DOHH2 (cell line): ENCODE measurements around the gene AKR1B15.

ENCODE experiments used
- H3F3A ChIP-seq: fragments of 200-600 bp; sonication (generic), shearing (Covaris generic); 2 replicates; pipeline ENCODE4 v1.6.0; 2016; ENCODE audit warnings: antibody characterized with exemption, mild to moderate bottlenecking; ENCODE audit not compliant: control insufficient read depth, insufficient read depth
- H3K27ac ChIP-seq: fragments of 200-600 bp; sonication (generic); 2 replicates; pipeline ENCODE4 v1.5.1; 2014; ENCODE audit warnings: low read depth, mild to moderate bottlenecking, low read length, moderate library complexity
- H3K27me3 ChIP-seq: fragments of 200-600 bp; sonication (generic); 2 replicates; pipeline ENCODE4 v1.6.1; 2014; ENCODE audit warnings: mild to moderate bottlenecking, low read length, mixed read lengths; ENCODE audit not compliant: control insufficient read depth
- H3K36me3 ChIP-seq: fragments of 200-600 bp; sonication (generic); 2 replicates; pipeline ENCODE4 v1.6.1; 2014; ENCODE audit warnings: mild to moderate bottlenecking, low read length, moderate library complexity, mixed read lengths; ENCODE audit not compliant: control insufficient read depth
- H3K4me1 ChIP-seq: fragments of 200-600 bp; sonication (generic); 2 replicates; pipeline ENCODE4 v1.6.1; 2014; ENCODE audit warnings: mild to moderate bottlenecking, low read length, mixed read lengths; ENCODE audit not compliant: control insufficient read depth
- H3K4me2 ChIP-seq: fragments of 200-600 bp; sonication (generic); 2 replicates; pipeline ENCODE4 v1.6.0; 2014; ENCODE audit warnings: mild to moderate bottlenecking, low read length, moderate library complexity
- H3K4me3 ChIP-seq: fragments of 200-600 bp; sonication (generic); 2 replicates; pipeline ENCODE4 v1.5.1; 2014; ENCODE audit warnings: mild to moderate bottlenecking, low read length, mixed read lengths
- H3K79me2 ChIP-seq: fragments of 200-600 bp; sonication (generic); 2 replicates; pipeline ENCODE4 v1.6.1; 2014; ENCODE audit warnings: mild to moderate bottlenecking, low read length, mixed read lengths; ENCODE audit not compliant: control insufficient read depth
- H3K9me2 ChIP-seq: fragments of 200-600 bp; sonication (generic); replicated peaks from 2 replicates; pipeline ENCODE4 v1.6.1; 2014; ENCODE audit warnings: mild to moderate bottlenecking, low read length, mixed read lengths; ENCODE audit not compliant: control insufficient read depth
- H3K9me3 ChIP-seq: fragments of 200-600 bp; sonication (generic); 2 replicates; pipeline ENCODE4 v1.6.1; 2014; ENCODE audit warnings: antibody characterized with exemption, low read length, mixed read lengths; ENCODE audit not compliant: control insufficient read depth, insufficient read depth
- H4K20me1 ChIP-seq: fragments of 200-600 bp; sonication (generic); 2 replicates; pipeline ENCODE4 v1.6.0; 2014; ENCODE audit warnings: low read depth, mild to moderate bottlenecking, antibody characterized with exemption, low read length, moderate library complexity; ENCODE audit not compliant: control insufficient read depth, insufficient read depth
- EZH2phosphoT487 ChIP-seq: fragments of 200-600 bp; sonication (generic); IDR thresholded peaks from 2 replicates; pipeline ENCODE4 v1.6.1; 2017; ENCODE audit warnings: borderline replicate concordance, mild to moderate bottlenecking, antibody characterized with exemption, low read length, moderate library complexity, mixed read lengths
- TF ChIP-seq, protein P1 (sequence below): fragments of 200-600 bp; sonication (generic); IDR thresholded peaks from one replicate; pipeline ENCODE4 v1.5.1; 2014; ENCODE audit warnings: antibody characterized with exemption, mild to moderate bottlenecking, low read depth, low read length; ENCODE audit not compliant: poor library complexity, severe bottlenecking

The AKR1B15 gene

DNA sequence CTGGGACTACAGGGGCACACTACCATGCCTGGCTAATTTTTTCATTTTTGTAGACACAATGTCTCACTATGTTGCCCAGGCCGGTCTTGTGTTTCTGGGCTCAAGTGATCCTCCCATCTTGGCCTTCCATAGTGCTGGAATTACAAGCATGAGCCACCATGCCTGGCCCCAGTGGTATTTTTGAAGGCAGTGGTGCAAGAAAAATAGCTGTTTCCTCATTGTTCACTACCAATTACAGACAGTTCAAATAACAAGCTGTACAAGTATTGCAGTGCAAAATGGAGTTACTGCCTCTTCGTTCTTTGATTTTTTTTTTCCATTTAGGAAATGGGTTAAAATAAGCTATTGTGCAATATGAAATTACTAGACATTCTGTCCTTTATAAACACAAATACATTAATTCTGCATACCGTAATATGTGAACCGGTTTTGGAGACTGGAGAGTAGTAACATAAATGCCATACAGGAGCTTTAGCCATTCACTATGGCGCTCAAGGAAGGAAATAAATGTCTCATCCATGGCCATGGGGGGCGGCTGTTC lies 62.8 kb downstream of the AKR1B15 start:
- Histone ChIP-seq H3K4me3 (no peak overlapping the region), H3K27me3 (peaks cover 28% of the 10 kb centered on the region), H3K9me2 (no peaks in the 10 kb centered on the region), H3K27ac (no peak overlapping the region), H4K20me1 (no peaks in the 10 kb centered on the region), H3K4me2 (no peak overlapping the region), H3K79me2 (no peaks in the 10 kb centered on the region), H3F3A (no peaks in the 10 kb centered on the region), H3K36me3 (no peaks in the 10 kb centered on the region), H3K9me3 (no peaks in the 10 kb centered on the region), H3K4me1 (no peaks in the 10 kb centered on the region)
- TF ChIP-seq EZH2phosphoT487: no peak
- TF ChIP-seq, protein P1, sequence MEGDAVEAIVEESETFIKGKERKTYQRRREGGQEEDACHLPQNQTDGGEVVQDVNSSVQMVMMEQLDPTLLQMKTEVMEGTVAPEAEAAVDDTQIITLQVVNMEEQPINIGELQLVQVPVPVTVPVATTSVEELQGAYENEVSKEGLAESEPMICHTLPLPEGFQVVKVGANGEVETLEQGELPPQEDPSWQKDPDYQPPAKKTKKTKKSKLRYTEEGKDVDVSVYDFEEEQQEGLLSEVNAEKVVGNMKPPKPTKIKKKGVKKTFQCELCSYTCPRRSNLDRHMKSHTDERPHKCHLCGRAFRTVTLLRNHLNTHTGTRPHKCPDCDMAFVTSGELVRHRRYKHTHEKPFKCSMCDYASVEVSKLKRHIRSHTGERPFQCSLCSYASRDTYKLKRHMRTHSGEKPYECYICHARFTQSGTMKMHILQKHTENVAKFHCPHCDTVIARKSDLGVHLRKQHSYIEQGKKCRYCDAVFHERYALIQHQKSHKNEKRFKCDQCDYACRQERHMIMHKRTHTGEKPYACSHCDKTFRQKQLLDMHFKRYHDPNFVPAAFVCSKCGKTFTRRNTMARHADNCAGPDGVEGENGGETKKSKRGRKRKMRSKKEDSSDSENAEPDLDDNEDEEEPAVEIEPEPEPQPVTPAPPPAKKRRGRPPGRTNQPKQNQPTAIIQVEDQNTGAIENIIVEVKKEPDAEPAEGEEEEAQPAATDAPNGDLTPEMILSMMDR: no peak

DNA sequence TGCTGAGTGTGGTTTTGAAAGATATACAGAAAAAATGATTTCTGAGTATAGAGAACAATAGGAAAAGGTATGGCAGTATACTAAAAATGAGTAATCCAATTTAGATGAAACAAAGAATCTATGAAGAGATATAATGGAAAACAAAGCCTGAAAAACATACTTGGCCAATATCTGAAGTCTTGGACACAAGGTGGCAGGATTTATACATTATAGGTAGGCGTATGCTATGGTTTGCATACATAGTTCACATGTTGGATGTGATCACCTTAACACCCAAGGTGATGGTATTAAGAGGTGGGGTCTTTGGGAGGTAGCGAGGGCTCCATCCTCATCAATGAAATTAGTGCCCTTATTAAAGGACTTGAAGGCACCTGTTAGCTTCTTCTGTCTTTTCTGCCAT lies 63.3 kb downstream of the AKR1B15 start:
- H3K4me1 ChIP-seq: no peaks in the 10 kb centered on the region
- no peaks in the 10 kb centered on the region for H3K9me2 ChIP-seq
- H3K36me3 ChIP-seq: no peaks in the 10 kb centered on the region
- no peaks in the 10 kb centered on the region for H3K9me3 ChIP-seq
- peaks cover 26% of the 10 kb centered on the region for H3K27me3 ChIP-seq
- H3K27ac ChIP-seq: no peak overlapping the region
- H4K20me1 ChIP-seq: no peaks in the 10 kb centered on the region
- H3K4me3 ChIP-seq: no peak overlapping the region
- H3K79me2 ChIP-seq: no peaks in the 10 kb centered on the region
- TF ChIP-seq, protein P1: peak; percentile 12
- no peak for TF ChIP-seq EZH2phosphoT487
- no peaks in the 10 kb centered on the region for H3F3A ChIP-seq
- no peak overlapping the region for H3K4me2 ChIP-seq

DNA sequence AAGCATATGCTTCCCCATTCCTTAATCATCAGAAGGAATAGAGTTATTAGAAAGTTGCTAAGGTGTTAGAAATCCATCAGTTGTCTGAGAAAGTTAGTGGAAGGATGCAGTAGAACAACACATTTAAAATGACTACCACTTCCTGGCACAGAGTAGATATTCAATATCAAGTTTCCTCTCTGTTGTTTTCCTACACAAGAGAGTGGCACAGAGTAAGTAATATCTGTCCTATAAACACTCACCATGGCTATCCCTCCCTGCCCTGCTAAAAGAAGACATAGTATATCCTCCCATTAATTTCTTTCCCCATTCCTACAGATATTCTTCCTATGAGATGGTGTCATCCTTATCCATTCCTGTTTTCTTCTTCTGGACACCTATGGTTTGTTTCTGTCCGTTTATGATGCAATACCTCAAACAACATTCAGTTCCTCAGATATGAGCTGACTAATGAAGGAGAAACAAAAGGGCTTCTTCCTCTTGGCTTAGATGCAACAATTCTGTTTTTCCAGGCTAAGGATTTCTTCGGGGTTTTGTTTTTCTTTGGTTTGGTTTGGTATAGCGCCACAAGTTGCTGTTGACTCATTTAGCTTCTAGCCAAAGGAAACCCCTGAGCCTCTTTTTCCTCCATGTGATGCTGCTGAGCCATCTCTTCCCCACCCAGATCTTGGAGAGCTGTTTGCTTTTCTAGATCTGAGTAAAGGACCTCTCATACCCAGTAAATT lies 64.9 kb downstream of the AKR1B15 start:
- no peaks in the 10 kb centered on the region for H3K36me3 ChIP-seq
- H3K9me3 ChIP-seq: no peaks in the 10 kb centered on the region
- H4K20me1 ChIP-seq: no peaks in the 10 kb centered on the region
- H3K9me2 ChIP-seq: no peaks in the 10 kb centered on the region
- H3K4me3 ChIP-seq: no peak overlapping the region
- H3F3A ChIP-seq: no peaks in the 10 kb centered on the region
- no peak overlapping the region for H3K27ac ChIP-seq
- H3K79me2 ChIP-seq: no peaks in the 10 kb centered on the region
- TF ChIP-seq EZH2phosphoT487: no peak
- TF ChIP-seq, protein P1: no peak
- peaks cover 24% of the 10 kb centered on the region for H3K27me3 ChIP-seq
- H3K4me1 ChIP-seq: no peaks in the 10 kb centered on the region
- H3K4me2 ChIP-seq: no peak overlapping the region
